Activated naive CD4-positive, alpha-beta T cell treated with anti-CD3 and anti-CD28 coated beads, Interleukin-2, amount 50 U/mL, for 72 hours (primary cell): ENCODE data around the gene CA5B. TPM values are rescaled to one million over a fixed set of nuclear protein-coding genes. Genes with fewer than 3 reads are reported as not detected.
"Not testable (repeated sequence)": the region's sequence is repeated elsewhere in the genome, so short reads cannot be mapped to it uniquely, and the experiment has no call there.

Experiments used
- ATAC-seq, 2 donors: fragments of 150-1000 bp; cut with Tn5 transposase; 2 replicates each; pipeline ENCODE4 v1.10.0; 2021; ENCODE audit warnings: mild to moderate bottlenecking in 2 of 2, moderate library complexity in 2 of 2
- DNase-seq, 2 donors: peaks; one replicate each; pipeline ENCODE4 v3.0.0; 2021 to 2022; ENCODE audit warnings: low spot score in 2 of 2
- H3K27ac Mint-ChIP-seq, 2 donors: one replicate each; pipeline ENCODE4 v1.8.0; 2022; ENCODE audit warnings: mild to moderate bottlenecking in 2 of 2, mixed read lengths in 2 of 2
- H3K36me3 Mint-ChIP-seq, 2 donors: one replicate each; pipeline ENCODE4 v1.8.0; 2022; ENCODE audit warnings: mixed read lengths in 2 of 2
- H3K9me3 Mint-ChIP-seq, 2 donors: one replicate each; pipeline ENCODE4 v1.8.0; 2022; ENCODE audit warnings: mixed read lengths in 2 of 2
- total RNA-seq, 2 donors: library from RNA; stranded (reverse); gene quantifications; one replicate each; pipeline ENCODE4 v1.2.3, GENCODE V29; 2022

The CA5B gene, protein sequence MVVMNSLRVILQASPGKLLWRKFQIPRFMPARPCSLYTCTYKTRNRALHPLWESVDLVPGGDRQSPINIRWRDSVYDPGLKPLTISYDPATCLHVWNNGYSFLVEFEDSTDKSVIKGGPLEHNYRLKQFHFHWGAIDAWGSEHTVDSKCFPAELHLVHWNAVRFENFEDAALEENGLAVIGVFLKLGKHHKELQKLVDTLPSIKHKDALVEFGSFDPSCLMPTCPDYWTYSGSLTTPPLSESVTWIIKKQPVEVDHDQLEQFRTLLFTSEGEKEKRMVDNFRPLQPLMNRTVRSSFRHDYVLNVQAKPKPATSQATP
- 10 to 100 TPM; 12.4 to 15.4 TPM for total RNA-seq

GRCh38 chrX:15737959-15738902 is at the start of gene CA5B:
TSS of gene CA5B (plus strand) at chrX:15738270. CDS start at chrX:15750024, 11,754 bp downstream.
- Mint-ChIP-seq H3K9me3 (peaks cover 0 to 5% of the 10 kb centered on the region in 2 donors), H3K27ac (peak within 1 kb of the TSS; percentile 85 to 92), H3K36me3 (no peaks in the 10 kb centered on the region)
- ATAC-seq (peak; percentile 93 to 97), DNase-seq (peak; percentile 92 to 96)

- DNase-seq (no peak), ATAC-seq (peak in 1 of 2 donors; percentile 34)
- Mint-ChIP-seq H3K36me3 (peaks cover 6 to 17% of the 10 kb centered on the region in 2 donors), H3K9me3 (no peaks in the 10 kb centered on the region), H3K27ac (no peak overlapping the region)
Measured at GRCh38 chrX:15694941-15695451, 43.1 kb upstream of the CA5B start.

GRCh38 chrX:15696516-15696915 is 41.6 kb upstream of the CA5B start:
- no peak overlapping the region for H3K27ac Mint-ChIP-seq
- H3K36me3 Mint-ChIP-seq = peaks cover 6 to 7% of the 10 kb centered on the region in 2 donors
- H3K9me3 Mint-ChIP-seq = no peaks in the 10 kb centered on the region
- ATAC-seq = no peak
- DNase-seq = no peak

DNA sequence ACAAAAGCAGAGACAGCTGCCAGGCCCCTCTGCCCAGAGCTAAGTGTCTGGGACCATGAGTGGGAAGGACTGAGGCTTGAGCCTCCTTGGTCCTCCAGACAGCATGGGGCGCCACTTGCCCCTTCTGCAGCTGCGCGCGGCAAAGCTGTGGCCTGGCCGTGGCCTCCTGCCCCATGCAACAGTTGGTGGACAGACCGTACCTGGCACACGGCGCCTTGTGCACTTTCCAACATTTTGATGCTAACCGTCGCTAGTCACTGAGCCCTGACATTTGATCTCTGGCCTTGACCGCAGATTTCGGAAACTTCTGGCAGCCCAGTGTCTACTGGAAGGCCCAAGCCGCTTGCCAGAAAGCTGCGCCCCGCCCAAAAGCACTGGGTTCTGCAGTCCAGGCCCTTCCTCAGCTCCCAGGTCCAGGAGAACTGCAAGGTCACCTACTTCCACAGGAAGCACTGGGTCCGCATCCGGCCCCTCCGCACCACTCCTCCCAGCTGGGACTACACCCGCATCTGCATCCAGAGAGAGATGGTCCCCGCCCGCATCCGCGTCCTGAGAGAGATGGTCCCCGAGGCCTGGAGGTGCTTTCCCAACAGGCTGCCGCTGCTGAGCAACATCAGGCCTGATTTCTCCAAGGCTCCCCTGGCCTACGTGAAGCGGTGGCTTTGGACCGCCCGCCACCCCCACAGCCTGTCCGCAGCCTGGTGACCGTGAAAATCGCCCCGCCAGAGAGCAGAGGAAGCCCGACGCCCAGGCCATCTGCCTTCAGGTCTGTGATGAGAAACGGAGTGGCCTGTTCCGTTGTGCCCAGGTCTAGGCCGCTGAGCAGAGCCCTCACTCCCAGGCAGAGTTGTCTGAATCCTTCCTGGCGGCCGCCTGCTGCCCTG is 35.3 kb upstream of the CA5B start:
- H3K9me3 Mint-ChIP-seq = no peaks in the 10 kb centered on the region
- H3K36me3 Mint-ChIP-seq = no peaks in the 10 kb centered on the region
- no peak overlapping the region for H3K27ac Mint-ChIP-seq
- no peak for DNase-seq
- ATAC-seq = no peak

DNA sequence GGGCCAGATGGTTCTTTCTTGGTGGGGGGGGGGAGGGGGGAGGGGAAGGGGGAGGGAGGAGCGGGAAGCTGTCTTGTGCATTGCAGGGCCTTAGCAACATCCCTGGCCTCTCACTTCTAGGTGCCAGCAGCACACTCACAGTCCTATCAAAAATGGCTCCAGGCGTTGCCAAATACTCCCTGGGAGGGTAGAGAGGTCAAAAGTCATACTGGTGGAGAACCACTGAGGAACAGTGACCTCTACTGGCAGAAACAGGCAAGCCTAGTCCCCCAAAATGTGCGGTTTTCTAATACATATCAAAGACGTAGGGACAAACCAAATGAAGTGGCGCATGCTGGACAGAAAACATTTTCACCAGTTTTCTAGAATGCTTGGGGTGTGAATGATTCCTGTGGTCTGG is 34.3 kb upstream of the CA5B start:
- not testable (repeated sequence) for H3K27ac Mint-ChIP-seq, H3K9me3 Mint-ChIP-seq, H3K36me3 Mint-ChIP-seq, DNase-seq
- peak in 1 of 2 donors; percentile 60 for ATAC-seq

DNA sequence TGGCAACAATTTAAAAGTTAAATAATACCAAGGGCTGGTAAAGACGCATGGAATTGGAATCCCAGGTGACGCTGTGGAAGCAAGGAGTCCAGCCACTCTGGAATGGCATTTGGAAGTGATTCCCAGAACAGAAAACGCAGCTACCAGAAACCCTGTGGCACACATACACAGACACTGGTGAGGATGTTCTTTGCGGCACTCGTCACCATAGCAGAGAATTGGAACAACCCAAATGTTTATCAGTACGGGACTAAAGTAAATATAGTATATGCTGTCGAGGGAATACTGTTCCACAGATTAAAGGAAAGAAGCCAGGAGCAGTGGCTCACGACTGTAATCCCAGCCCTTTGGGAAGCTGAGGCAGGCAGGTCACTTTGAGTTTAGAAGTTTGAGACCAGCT is 33.8 kb upstream of the CA5B start:
- not testable (repeated sequence) for H3K36me3 Mint-ChIP-seq, ATAC-seq, DNase-seq, H3K27ac Mint-ChIP-seq, H3K9me3 Mint-ChIP-seq

- Mint-ChIP-seq H3K9me3 (no peaks in the 10 kb centered on the region), H3K27ac (peak overlapping the region in 1 of 2 donors; percentile 55), H3K36me3 (peaks cover 0 to 6% of the 10 kb centered on the region in 2 donors)
- no peak for ATAC-seq
- DNase-seq = no peak
Measured at GRCh38 chrX:15714529-15714928, 23.5 kb upstream of the CA5B start.

GRCh38 chrX:15718283-15718970 is 19.6 kb upstream of the CA5B start:
- peaks cover 0 to 6% of the 10 kb centered on the region in 2 donors for H3K36me3 Mint-ChIP-seq
- no peak overlapping the region for H3K27ac Mint-ChIP-seq
- ATAC-seq (no peak), DNase-seq (no peak)
- H3K9me3 Mint-ChIP-seq = no peaks in the 10 kb centered on the region

GRCh38 chrX:15719324-15719968 is 18.6 kb upstream of the CA5B start:
- ATAC-seq (no peak), DNase-seq (no peak)
- Mint-ChIP-seq H3K27ac (no peak overlapping the region), H3K9me3 (no peaks in the 10 kb centered on the region), H3K36me3 (no peaks in the 10 kb centered on the region)

DNA sequence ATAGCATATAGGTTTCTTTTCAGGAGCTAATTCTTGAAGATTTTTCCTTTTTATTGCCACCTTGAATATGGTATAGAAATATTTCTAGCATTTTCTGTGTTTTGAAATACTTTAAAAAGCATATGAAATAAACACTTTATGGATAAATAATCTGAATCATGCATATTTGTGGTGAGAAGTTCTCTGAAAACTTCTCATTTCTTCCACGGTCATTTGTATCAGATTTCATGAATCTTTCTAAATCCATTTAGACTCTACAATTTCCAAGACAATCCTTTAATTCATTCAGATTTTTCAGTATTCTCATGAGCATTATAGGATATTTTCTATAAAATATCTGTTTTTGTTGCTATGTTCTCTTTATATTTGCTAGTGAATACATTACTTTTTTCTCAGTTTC is 16.2 kb upstream of the CA5B start:
- Mint-ChIP-seq H3K9me3 (no peaks in the 10 kb centered on the region), H3K36me3 (no peaks in the 10 kb centered on the region), H3K27ac (no peak overlapping the region)
- ATAC-seq = no peak
- DNase-seq = no peak

DNA sequence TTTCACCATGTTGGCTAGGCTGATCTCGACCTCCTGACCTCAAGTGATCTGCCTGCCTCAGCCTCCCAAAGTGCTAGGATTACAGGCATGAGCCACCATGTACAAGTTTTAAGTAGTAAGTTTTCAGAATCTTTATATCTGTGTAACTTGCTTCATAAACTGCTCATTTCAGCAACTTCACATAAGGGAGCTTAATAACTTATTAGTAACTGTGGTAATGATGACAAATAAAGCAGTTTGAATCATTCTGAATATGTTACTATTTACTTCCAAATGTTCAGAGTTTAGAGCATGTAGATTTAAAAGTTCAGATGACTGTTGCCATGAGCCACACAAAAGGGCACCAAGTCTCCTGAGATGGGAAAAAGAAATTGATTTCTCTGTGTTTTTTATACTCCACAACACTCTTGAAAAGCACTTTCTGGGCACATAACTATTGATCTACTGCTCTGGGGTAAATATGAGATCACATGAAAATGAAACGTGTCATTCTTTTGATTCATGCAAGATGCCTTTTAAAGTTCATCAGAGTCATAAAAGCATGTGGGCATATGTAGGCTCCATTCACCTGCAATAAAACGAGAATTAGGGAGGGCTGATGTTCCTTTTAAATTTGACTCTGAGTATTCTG is 14.1 kb upstream of the CA5B start:
- DNase-seq (no peak), ATAC-seq (peak; percentile 20 to 74)

GRCh38 chrX:15724911-15725310 is 13.2 kb upstream of the CA5B start:
- Mint-ChIP-seq H3K36me3 (no peaks in the 10 kb centered on the region), H3K9me3 (no peaks in the 10 kb centered on the region), H3K27ac (no peak overlapping the region)
- ATAC-seq (no peak), DNase-seq (no peak)

More for the DNA sequence above, 14.1 kb upstream of the CA5B start:
- no peaks in the 10 kb centered on the region for H3K36me3 Mint-ChIP-seq
- H3K9me3 Mint-ChIP-seq = no peaks in the 10 kb centered on the region
- H3K27ac Mint-ChIP-seq = no peak overlapping the region

GRCh38 chrX:15731368-15731767 is 6.7 kb upstream of the CA5B start:
- not testable (repeated sequence) for ATAC-seq, DNase-seq, H3K27ac Mint-ChIP-seq, H3K9me3 Mint-ChIP-seq, H3K36me3 Mint-ChIP-seq

GRCh38 chrX:15737190-15737958 is 696 bp upstream of the CA5B start:
- H3K9me3 Mint-ChIP-seq = peaks cover 0 to 3% of the 10 kb centered on the region in 2 donors
- DNase-seq (no peak), ATAC-seq (no peak)
- peak overlapping the region; percentile 85 to 92 for H3K27ac Mint-ChIP-seq
- H3K36me3 Mint-ChIP-seq = no peaks in the 10 kb centered on the region
